Endodermal cell (in vitro differentiated cells): ENCODE measurements around the gene OGDH. TPM values are rescaled to one million over a fixed set of nuclear protein-coding genes. Genes with fewer than 3 reads are reported as not detected.
A peak's percentile ranks its signal among the peaks of the same experiment; 100 is the strongest.

ENCODE experiments used
- DNase-seq: peaks from one replicate; pipeline ENCODE4 v3.0.0-alpha.2; 2017
- H3K27ac ChIP-seq: 2 replicates; pipeline ENCODE4 v1.5.1; 2013; ENCODE audit warnings: mild to moderate bottlenecking, low read depth, low read length, moderate library complexity
- H3K27me3 ChIP-seq: 2 replicates; pipeline ENCODE4 v1.6.1; 2013; ENCODE audit warnings: mild to moderate bottlenecking, low read length, moderate library complexity; ENCODE audit not compliant: insufficient read depth, control insufficient read depth, poor library complexity, severe bottlenecking
- H3K36me3 ChIP-seq: 2 replicates; pipeline ENCODE4 v1.7.0; 2013; ENCODE audit warnings: mild to moderate bottlenecking, low read length, moderate library complexity; ENCODE audit not compliant: control insufficient read depth, insufficient read depth
- H3K4me1 ChIP-seq: one replicate; pipeline ENCODE4 v1.7.0; 2013; ENCODE audit warnings: low read length; ENCODE audit not compliant: control insufficient read depth, insufficient read depth
- H3K4me3 ChIP-seq: 2 replicates; pipeline ENCODE4 v1.5.1; 2013; ENCODE audit warnings: mild to moderate bottlenecking, low read length, moderate library complexity
- H3K9ac ChIP-seq: 2 replicates; pipeline ENCODE4 v1.6.1; 2013; ENCODE audit warnings: mild to moderate bottlenecking, low read length, moderate library complexity; ENCODE audit not compliant: poor library complexity, severe bottlenecking; ENCODE audit errors: extremely low read depth
- H3K9me3 ChIP-seq: 2 replicates; pipeline ENCODE4 v1.6.1; 2013; ENCODE audit warnings: mild to moderate bottlenecking, low read length, moderate library complexity; ENCODE audit not compliant: control insufficient read depth
- H3K27ac Mint-ChIP-seq: 2 replicates; pipeline ENCODE4 v1.8.0; 2020; ENCODE audit warnings: mixed read lengths
- H3K27me3 Mint-ChIP-seq: 2 replicates; pipeline ENCODE4 v1.8.0; 2021; ENCODE audit warnings: mild to moderate bottlenecking, mixed read lengths; ENCODE audit not compliant: insufficient read depth
- H3K36me3 Mint-ChIP-seq: 2 replicates; pipeline ENCODE4 v1.8.0; 2020; ENCODE audit warnings: low read depth, mixed read lengths
- H3K4me1 Mint-ChIP-seq: 2 replicates; pipeline ENCODE4 v1.8.0; 2020; ENCODE audit warnings: mixed read lengths
- H3K4me3 Mint-ChIP-seq: 2 replicates; pipeline ENCODE4 v1.8.0; 2020; ENCODE audit warnings: mild to moderate bottlenecking, moderate library complexity, mixed read lengths
- H3K9me3 Mint-ChIP-seq: 2 replicates; pipeline ENCODE4 v1.8.0; 2020; ENCODE audit warnings: mild to moderate bottlenecking, mixed read lengths
- CTCF ChIP-seq: fragments of 200-600 bp; sonication (generic); conservative IDR thresholded peaks from 2 replicates; pipeline ENCODE4 v1.5.0; 2021; ENCODE audit warnings: antibody characterized with exemption, mild to moderate bottlenecking
- WGBS, 2 experiments: methylation state at CpG; one replicate each; pipeline versions ENCODE4 v1.1.5 to v1.1.7; 2013; ENCODE audit warnings: missing lambda C conversion rate in 2 of 2, mixed read lengths in 1 of 2; ENCODE audit not compliant: insufficient coverage in 1 of 2, insufficient read length in 1 of 2; 5-methylcytosine and 5-hydroxymethylcytosine counted together
- total RNA-seq, 2 donors: library from RNA; stranded (reverse); fragmentation: NEBNext Ultra II Directional in 1 of 2; extraction: Animal tissue kit (Norgen Biotek cat#: 25700) in 1 of 2; gene quantifications; 2 replicates in 1 of 2; 3 replicates in 1 of 2; pipeline ENCODE4 v1.2.1, GENCODE V29; 2021

Gene OGDH
- total RNA-seq, 2 donors from 2014 or later: 82.5 to 96.0 TPM

GRCh38 chr7:44568771-44569560 lies 37.5 kb upstream of the OGDH start:
- H3K36me3 Mint-ChIP-seq: peaks cover 77% of the 10 kb centered on the region
- no peak overlapping the region for H3K9ac ChIP-seq
- whole genome bisulfite sequencing, 2 experiments: 94 to 99% methylated on average over 9 to 17 of the region's 17 CpGs

GRCh38 chr7:44569959-44570358 lies 36.5 kb upstream of the OGDH start:
- peaks cover 4% of the 10 kb centered on the region for H3K4me1 ChIP-seq
- no peak for TF ChIP-seq CTCF
- Mint-ChIP-seq H3K27me3 (no peaks in the 10 kb centered on the region), H3K27ac (no peak overlapping the region), H3K4me3 (no peak overlapping the region), H3K4me1 (peaks cover 17% of the 10 kb centered on the region), H3K9me3 (no peaks in the 10 kb centered on the region), H3K36me3 (peaks cover 67% of the 10 kb centered on the region)
- no peak overlapping the region for H3K27ac ChIP-seq
- H3K9me3 ChIP-seq: no peaks in the 10 kb centered on the region
- H3K9ac ChIP-seq: no peak overlapping the region
- H3K36me3 ChIP-seq: peaks cover 69% of the 10 kb centered on the region
- H3K27me3 ChIP-seq: no peaks in the 10 kb centered on the region
- peak; percentile 20 for DNase-seq
- 94% methylated on average over 7 to 9 of the region's 9 CpGs for WGBS, 2 experiments
- no peak overlapping the region for H3K4me3 ChIP-seq

More at GRCh38 chr7:44568771-44569560, 37.5 kb upstream of the OGDH start:
- no peak overlapping the region for H3K27ac Mint-ChIP-seq
- Histone ChIP-seq H3K9me3 (no peaks in the 10 kb centered on the region), H3K27ac (no peak overlapping the region), H3K27me3 (no peaks in the 10 kb centered on the region), H3K4me3 (no peak overlapping the region), H3K36me3 (peaks cover 79% of the 10 kb centered on the region), H3K4me1 (no peaks in the 10 kb centered on the region)
- no peaks in the 10 kb centered on the region for H3K9me3 Mint-ChIP-seq
- H3K4me3 Mint-ChIP-seq: no peak overlapping the region
- TF ChIP-seq CTCF: no peak
- H3K4me1 Mint-ChIP-seq: peaks cover 9% of the 10 kb centered on the region
- H3K27me3 Mint-ChIP-seq: no peaks in the 10 kb centered on the region
- peak; percentile 30 for DNase-seq

- peaks cover 58% of the 10 kb centered on the region for H3K36me3 Mint-ChIP-seq
- Histone ChIP-seq H3K27me3 (no peaks in the 10 kb centered on the region), H3K27ac (no peak overlapping the region), H3K36me3 (peaks cover 57% of the 10 kb centered on the region), H3K9ac (peak overlapping the region; percentile 80), H3K9me3 (no peaks in the 10 kb centered on the region), H3K4me3 (peak overlapping the region; percentile 88), H3K4me1 (peaks cover 6% of the 10 kb centered on the region)
- no peaks in the 10 kb centered on the region for H3K9me3 Mint-ChIP-seq
- peak; percentile 32 for DNase-seq
- no peaks in the 10 kb centered on the region for H3K27me3 Mint-ChIP-seq
- 80 to 81% methylated on average over 4 to 5 of the region's 5 CpGs for WGBS, 2 experiments
- H3K4me3 Mint-ChIP-seq: peak overlapping the region; percentile 94
- peak overlapping the region; percentile 96 for H3K27ac Mint-ChIP-seq
- peaks cover 17% of the 10 kb centered on the region for H3K4me1 Mint-ChIP-seq
- TF ChIP-seq CTCF: no peak
Observed at GRCh38 chr7:44572771-44573170, 33.7 kb upstream of the OGDH start.
